Measurements from ENCODE around the gene SLC15A3. TPM values are rescaled to one million over a fixed set of nuclear protein-coding genes. Genes with fewer than 3 reads are reported as not detected.
"Not testable (repeated sequence)": the region's sequence is repeated elsewhere in the genome, so short reads cannot be mapped to it uniquely, and the experiment has no call there.

Gene SLC15A3
- total RNA-seq, 1 experiment from 2014 or later: 0.43 TPM

GRCh38 chr11:60977836-60978235 is 25.9 kb upstream of the SLC15A3 start:
- no peak overlapping the region for H3K4me3 Mint-ChIP-seq (ENCODE audit: unreplicated experiment)
- ChIA-PET POLR2A (no interaction called here), CTCF (no interaction called here)
- Histone ChIP-seq H3K4me1 (no peaks in the 10 kb centered on the region), H3K27me3 (replicated peaks; ENCODE audit: control insufficient read depth, insufficient read depth, low read length) (no peaks in the 10 kb centered on the region; the same call in none of the 2 replicates), H3K36me3 (ENCODE audit: control insufficient read depth, insufficient read depth, low read length) (no peaks in the 10 kb centered on the region), H3K4me3 (ENCODE audit: low read depth, low read length) (no peak overlapping the region), H3K9me3 (no peaks in the 10 kb centered on the region)
- intact Hi-C loops (cut with micrococcal nuclease; ENCODE audit: unreplicated experiment): no loop called here
- H3K27ac Mint-ChIP-seq (ENCODE audit: unreplicated experiment): no peak overlapping the region
- H3K36me3 Mint-ChIP-seq (ENCODE audit: insufficient read depth, unreplicated experiment): no peaks in the 10 kb centered on the region
- BruUV-seq (replicated peaks): no TSS peak
- no peak for TF ChIP-seq CTCF (IDR thresholded peaks at IDR 0.05; ENCODE audit: insufficient read depth in 1 of 2, low read depth in 1 of 2, low read length in 1 of 2, severe bottlenecking in 1 of 2, unreplicated experiment in 1 of 2)
- H3K9me3 Mint-ChIP-seq (ENCODE audit: unreplicated experiment): no peaks in the 10 kb centered on the region
- no peaks in the 10 kb centered on the region for H3K4me1 Mint-ChIP-seq (ENCODE audit: low read depth, unreplicated experiment)
- peaks cover 3% of the 10 kb centered on the region for H3K27me3 Mint-ChIP-seq (ENCODE audit: insufficient read depth, unreplicated experiment)
- no peak for DNase-seq

- no peak overlapping the region for H3K27ac Mint-ChIP-seq (ENCODE audit: unreplicated experiment)
- no peak overlapping the region for H3K4me3 Mint-ChIP-seq (ENCODE audit: unreplicated experiment)
- intact Hi-C loops (cut with micrococcal nuclease; ENCODE audit: unreplicated experiment): no loop called here
- H3K4me1 Mint-ChIP-seq (ENCODE audit: low read depth, unreplicated experiment): no peaks in the 10 kb centered on the region
- DNase-seq: peak in 1 of 2 experiments; percentile 19
- no peak overlapping the region for H3K4me3 ChIP-seq (ENCODE audit: low read depth, low read length)
- no peaks in the 10 kb centered on the region for H3K36me3 Mint-ChIP-seq (ENCODE audit: insufficient read depth, unreplicated experiment)
- H3K9me3 Mint-ChIP-seq (ENCODE audit: unreplicated experiment): no peaks in the 10 kb centered on the region
- no peaks in the 10 kb centered on the region; the same call in none of the 2 replicates for H3K27me3 ChIP-seq (replicated peaks; ENCODE audit: control insufficient read depth, insufficient read depth, low read length)
- ChIA-PET POLR2A (no interaction called here), CTCF (no interaction called here)
- H3K4me1 ChIP-seq: no peaks in the 10 kb centered on the region
- BruUV-seq (replicated peaks): no TSS peak
- no peaks in the 10 kb centered on the region for H3K36me3 ChIP-seq (ENCODE audit: control insufficient read depth, insufficient read depth, low read length)
- no peaks in the 10 kb centered on the region for H3K9me3 ChIP-seq
- H3K27me3 Mint-ChIP-seq (ENCODE audit: insufficient read depth, unreplicated experiment): peaks cover 3% of the 10 kb centered on the region
- no peak for TF ChIP-seq CTCF (IDR thresholded peaks at IDR 0.05; ENCODE audit: insufficient read depth in 1 of 2, low read depth in 1 of 2, low read length in 1 of 2, severe bottlenecking in 1 of 2, unreplicated experiment in 1 of 2)
Measured at GRCh38 chr11:60977224-60977623, 25.2 kb upstream of the SLC15A3 start.

GRCh38 chr11:60974726-60975125 is 22.8 kb upstream of the SLC15A3 start:
- BruUV-seq (replicated peaks): no TSS peak
- POLR2A ChIA-PET: no interaction called here
- no peaks in the 10 kb centered on the region; the same call in 1 of the 2 replicates for H3K27me3 ChIP-seq (replicated peaks; ENCODE audit: control insufficient read depth, insufficient read depth, low read length)
- no peaks in the 10 kb centered on the region for H3K4me1 ChIP-seq
- Mint-ChIP-seq H3K4me1 (ENCODE audit: low read depth, unreplicated experiment) (no peaks in the 10 kb centered on the region), H3K27me3 (ENCODE audit: insufficient read depth, unreplicated experiment) (peaks cover 3% of the 10 kb centered on the region), H3K27ac (ENCODE audit: unreplicated experiment) (no peak overlapping the region), H3K4me3 (ENCODE audit: unreplicated experiment) (no peak overlapping the region), H3K9me3 (ENCODE audit: unreplicated experiment) (no peaks in the 10 kb centered on the region), H3K36me3 (ENCODE audit: insufficient read depth, unreplicated experiment) (no peaks in the 10 kb centered on the region)
- intact Hi-C loops (cut with micrococcal nuclease; ENCODE audit: unreplicated experiment): no loop called here
- H3K36me3 ChIP-seq (ENCODE audit: control insufficient read depth, insufficient read depth, low read length): no peaks in the 10 kb centered on the region
- H3K4me3 ChIP-seq (ENCODE audit: low read depth, low read length): no peak overlapping the region
- no peaks in the 10 kb centered on the region for H3K9me3 ChIP-seq
- no peak for TF ChIP-seq CTCF (IDR thresholded peaks at IDR 0.05; ENCODE audit: insufficient read depth in 1 of 2, low read depth in 1 of 2, low read length in 1 of 2, severe bottlenecking in 1 of 2, unreplicated experiment in 1 of 2)
- CTCF ChIA-PET: no interaction called here
- DNase-seq: peak in 1 of 2 experiments; percentile 0

GRCh38 chr11:60974316-60974715 is 22.3 kb upstream of the SLC15A3 start:
- BruUV-seq (replicated peaks); H3K4me1 ChIP-seq; H3K4me1 Mint-ChIP-seq (ENCODE audit: low read depth, unreplicated experiment); H3K36me3 ChIP-seq (ENCODE audit: control insufficient read depth, insufficient read depth, low read length); POLR2A ChIA-PET; H3K27me3 ChIP-seq (replicated peaks; ENCODE audit: control insufficient read depth, insufficient read depth, low read length); H3K27me3 Mint-ChIP-seq (ENCODE audit: insufficient read depth, unreplicated experiment); H3K9me3 Mint-ChIP-seq (ENCODE audit: unreplicated experiment); H3K4me3 ChIP-seq (ENCODE audit: low read depth, low read length); H3K9me3 ChIP-seq; H3K27ac Mint-ChIP-seq (ENCODE audit: unreplicated experiment); intact Hi-C loops (cut with micrococcal nuclease; ENCODE audit: unreplicated experiment); H3K4me3 Mint-ChIP-seq (ENCODE audit: unreplicated experiment); H3K36me3 Mint-ChIP-seq (ENCODE audit: insufficient read depth, unreplicated experiment): not testable (repeated sequence)
- DNase-seq: peak in 1 of 2 experiments; percentile 2
- CTCF ChIA-PET: interaction anchor here (0.6 kb wide), 1 partner anchor 477 kb away, joined by 5 read pairs; no protein-coding TSS in a partner anchor

Data from Caco-2 (cell line).